Measurements from ENCODE around the gene PSMD11.

DNA sequence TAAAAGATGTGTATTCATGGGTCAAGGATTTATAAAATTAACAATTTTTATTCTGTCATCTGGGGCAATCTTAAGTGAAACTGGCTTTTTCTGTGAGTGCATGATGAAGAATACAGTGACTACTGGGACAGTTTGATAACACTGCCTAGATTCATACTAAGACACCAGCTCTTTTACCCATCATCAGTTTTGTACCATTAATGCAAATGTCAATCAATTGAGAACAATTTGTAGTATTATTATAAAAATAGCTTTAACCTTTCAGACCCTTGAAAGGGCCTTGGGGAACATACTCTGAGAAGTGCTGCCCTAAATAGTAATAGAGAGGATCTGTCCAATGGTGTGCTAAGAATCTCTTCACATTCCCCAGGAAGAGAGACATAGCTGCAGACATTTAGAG lies 45.4 kb upstream of the PSMD11 start:
- TF ChIP-seq, protein P1, sequence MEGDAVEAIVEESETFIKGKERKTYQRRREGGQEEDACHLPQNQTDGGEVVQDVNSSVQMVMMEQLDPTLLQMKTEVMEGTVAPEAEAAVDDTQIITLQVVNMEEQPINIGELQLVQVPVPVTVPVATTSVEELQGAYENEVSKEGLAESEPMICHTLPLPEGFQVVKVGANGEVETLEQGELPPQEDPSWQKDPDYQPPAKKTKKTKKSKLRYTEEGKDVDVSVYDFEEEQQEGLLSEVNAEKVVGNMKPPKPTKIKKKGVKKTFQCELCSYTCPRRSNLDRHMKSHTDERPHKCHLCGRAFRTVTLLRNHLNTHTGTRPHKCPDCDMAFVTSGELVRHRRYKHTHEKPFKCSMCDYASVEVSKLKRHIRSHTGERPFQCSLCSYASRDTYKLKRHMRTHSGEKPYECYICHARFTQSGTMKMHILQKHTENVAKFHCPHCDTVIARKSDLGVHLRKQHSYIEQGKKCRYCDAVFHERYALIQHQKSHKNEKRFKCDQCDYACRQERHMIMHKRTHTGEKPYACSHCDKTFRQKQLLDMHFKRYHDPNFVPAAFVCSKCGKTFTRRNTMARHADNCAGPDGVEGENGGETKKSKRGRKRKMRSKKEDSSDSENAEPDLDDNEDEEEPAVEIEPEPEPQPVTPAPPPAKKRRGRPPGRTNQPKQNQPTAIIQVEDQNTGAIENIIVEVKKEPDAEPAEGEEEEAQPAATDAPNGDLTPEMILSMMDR (IDR thresholded peaks at IDR 0.05), result no peak
- TF ChIP-seq POLR2A (IDR thresholded peaks at IDR 0.05), result no peak
- TF ChIP-seq EP300 (IDR thresholded peaks at IDR 0.05), result no peak
